H4 (cell line): Measurements from ENCODE around the gene OLFML2A. TPM values are rescaled to one million over a fixed set of nuclear protein-coding genes. Genes with fewer than 3 reads are reported as not detected.

Experiments used
- DNase-seq: peaks from one replicate; pipeline ENCODE4 v3.0.0-alpha.2; 2015; ENCODE audit warnings: low spot score
- total RNA-seq: library from RNA; depleted of rRNA; stranded (reverse); fragments of >200 nt; shearing (Covaris generic); gene quantifications from 2 replicates; pipeline ENCODE4 v1.2.3, GENCODE V29; 2014

The OLFML2A gene
- total RNA-seq, 1 experiment from 2014 or later, result 2.8 TPM

DNA sequence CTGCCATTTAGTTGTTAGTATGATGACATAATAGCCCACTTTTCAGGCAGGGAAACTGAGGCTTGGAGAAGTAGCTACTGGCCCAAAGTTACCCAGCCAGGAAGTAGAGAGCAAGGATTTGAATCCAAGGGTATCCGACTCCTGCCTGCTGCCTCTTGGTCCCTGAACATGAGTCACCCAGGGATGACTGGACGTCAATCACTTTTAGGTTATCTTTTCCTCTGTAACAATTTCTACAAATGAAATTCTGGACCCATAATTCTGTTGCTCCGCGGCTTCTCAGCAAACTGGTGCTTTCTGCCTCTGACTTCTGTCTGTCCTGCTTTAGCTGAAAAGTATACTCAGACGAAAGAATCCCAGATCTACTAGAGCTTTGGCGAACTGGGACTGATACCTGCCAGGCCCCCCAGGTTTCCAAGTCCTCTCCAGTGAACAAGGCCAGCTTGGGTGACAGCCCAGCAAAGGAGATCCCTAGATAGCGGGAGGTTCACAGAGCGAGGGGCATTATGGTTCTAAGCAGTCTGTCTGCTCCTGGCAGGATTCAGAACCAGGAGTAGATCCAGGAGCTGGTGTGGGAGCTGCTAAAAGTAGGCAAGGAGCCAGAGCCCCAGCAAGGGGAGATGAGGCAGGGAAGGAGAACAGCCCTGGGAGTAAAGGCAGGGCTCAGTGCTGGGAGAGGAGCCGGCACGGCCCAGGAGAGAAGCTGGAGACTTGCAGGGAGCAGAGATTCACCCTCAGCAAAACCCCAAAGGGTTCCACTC lies 20.6 kb downstream of the OLFML2A start:
- DNase-seq, result no peak

DNA sequence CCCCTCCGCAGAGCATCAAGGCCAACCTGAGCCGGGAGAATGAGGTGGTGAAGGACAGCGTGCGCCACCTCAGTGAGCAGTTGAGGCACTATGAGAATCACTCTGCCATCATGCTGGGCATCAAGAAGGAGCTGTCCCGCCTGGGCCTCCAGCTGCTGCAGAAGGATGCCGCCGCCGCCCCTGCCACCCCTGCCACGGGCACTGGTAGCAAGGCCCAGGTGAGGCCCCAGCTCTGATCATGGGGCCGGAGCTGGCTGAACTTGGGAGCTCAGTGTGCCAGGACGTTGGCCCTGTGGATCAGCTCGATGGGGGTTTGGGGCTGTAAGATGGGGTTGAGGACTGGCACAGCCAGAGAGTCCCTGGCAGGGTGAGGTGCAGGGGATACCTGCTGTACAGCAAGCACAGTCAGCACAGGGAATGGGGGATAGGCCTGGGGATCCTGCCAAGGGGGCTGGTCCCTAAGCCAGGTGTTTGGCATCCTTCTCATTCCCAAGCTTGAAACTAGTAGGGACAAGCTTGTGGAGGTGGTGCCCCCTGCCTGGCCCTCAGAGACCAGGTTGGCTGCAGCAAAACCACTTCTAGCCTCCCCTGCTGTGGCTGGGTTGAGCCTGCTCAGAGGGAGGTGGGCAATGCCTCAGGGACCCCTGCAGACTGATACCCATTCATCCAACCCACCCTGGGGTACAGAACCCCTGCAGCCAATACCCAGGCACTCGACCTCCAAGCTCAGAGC lies 22.5 kb downstream of the OLFML2A start:
- DNase-seq, result no peak

DNA sequence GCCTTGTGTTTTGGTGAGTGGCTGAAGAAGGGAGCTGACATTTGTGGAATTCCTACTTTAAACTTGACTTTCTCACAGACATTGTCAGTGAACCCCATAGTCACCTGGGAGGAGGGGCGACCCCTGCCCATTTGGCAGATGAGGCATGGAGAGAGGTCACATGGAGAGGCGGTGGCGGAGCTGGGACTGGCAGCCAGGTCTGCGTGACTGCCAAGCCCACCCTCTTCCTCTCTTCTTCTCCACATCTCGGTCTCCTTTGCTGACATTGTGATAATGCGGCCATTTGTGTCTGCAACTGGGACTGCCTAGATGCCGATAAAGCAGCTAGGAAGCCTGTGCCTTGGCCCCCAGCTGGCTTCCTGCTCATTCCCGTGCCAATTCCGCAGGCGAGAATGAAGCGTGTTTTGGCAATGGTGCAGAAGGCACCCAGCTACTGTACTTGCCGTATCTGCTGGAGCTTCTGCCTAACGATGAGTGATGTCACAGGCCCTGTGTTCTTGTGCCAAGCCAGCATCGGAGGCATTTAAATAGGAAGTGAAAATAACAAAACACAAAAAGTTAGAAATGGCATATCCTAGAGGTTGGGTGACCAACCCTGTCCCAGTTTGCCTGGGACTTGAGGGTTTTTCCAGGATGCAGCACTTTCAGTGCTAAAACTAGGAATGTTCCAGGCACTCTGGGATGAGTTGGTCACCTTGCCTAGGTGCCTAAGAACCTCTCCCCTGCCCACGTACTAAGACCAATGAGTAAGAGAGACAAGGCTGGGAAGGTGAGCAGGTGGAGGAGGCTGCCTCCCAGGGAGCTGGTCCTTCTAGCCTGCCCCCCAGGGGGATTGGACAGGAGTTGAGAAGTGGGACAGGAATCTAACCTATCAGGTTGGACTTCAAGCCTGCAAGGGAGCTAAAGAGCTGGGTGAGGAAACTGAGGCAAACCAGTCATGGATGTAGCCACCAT lies 23.6 kb downstream of the OLFML2A start:
- no peak for DNase-seq

GRCh38 chr9:124801356-124801755 lies 24.4 kb downstream of the OLFML2A start:
- no peak for DNase-seq

- no peak for DNase-seq
Observed at GRCh38 chr9:124802426-124802825, 25.5 kb downstream of the OLFML2A start.

DNA sequence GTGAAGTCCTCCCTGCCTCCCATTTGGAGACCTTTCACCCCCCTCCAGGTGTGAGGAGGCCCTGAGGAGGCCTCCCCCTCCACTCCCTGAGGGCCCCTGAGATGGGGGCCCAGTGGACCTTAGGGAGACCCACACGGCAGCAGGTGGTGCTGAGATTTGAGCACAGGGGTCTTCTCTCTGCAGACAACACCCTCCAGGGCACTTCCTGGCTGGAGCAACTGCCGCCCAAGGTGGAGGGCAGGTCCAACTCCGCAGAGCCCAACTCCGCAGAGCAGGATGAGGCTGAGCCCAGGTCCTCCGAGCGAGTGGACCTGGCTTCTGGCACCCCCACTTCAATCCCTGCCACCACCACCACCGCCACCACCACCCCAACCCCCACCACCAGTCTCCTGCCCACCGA lies 27.0 kb downstream of the OLFML2A start:
- DNase-seq, result no peak

DNA sequence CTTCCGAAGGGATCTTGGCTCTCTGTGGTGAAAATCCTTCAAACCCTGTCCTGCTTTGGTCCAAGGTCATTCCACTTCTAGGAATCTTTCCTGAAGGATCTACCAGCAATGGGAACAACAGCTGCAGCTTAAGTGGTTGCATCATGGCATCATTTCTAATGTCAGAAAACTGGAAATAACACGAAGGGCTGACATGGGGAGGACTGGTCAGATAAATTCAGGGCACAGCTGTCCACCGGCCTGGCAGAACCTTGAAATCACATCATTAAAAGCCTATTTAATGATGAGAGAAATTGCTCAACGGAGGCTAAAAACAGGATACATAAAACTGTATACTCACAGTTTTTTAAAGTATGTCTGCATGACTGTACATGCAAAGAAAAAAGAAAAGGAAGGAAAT lies 28.3 kb downstream of the OLFML2A start:
- no peak for DNase-seq

DNA sequence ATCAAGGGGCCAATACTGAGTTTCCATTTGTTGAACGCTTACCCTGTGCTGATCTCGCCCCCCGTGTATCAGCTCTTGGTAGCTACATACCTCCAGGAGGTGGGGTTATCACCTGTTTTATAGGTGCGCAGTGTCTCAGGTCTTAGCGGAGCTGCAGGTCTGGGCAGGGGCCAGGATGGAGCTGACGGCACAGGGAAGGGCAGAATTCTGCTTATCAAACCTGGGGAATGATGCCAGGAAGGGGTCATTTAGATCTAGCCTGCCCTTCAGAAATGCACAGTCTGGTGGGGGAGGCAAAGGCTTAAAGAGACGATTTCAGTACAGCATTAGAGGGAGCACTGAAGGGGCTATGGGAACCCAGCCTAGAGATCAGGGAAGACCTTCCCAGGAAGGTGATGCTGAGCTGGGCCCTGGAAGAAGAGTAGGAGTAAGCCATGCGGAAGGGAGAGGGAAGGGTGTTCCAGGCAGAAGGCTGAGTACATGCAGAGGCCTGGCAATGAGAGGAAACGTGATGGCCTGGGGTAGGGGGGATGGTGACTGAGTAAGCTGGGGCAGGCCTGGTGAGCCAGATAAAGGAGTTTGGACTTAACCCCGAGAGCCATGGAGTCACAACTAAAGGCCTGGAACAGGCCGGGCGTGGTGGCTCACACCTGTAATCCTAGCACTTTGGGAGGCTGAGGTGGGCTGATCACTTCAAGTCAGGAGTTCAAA lies 31.5 kb downstream of the OLFML2A start:
- no peak for DNase-seq

GRCh38 chr9:124809211-124809610 lies 32.3 kb downstream of the OLFML2A start:
- DNase-seq, result no peak

DNA sequence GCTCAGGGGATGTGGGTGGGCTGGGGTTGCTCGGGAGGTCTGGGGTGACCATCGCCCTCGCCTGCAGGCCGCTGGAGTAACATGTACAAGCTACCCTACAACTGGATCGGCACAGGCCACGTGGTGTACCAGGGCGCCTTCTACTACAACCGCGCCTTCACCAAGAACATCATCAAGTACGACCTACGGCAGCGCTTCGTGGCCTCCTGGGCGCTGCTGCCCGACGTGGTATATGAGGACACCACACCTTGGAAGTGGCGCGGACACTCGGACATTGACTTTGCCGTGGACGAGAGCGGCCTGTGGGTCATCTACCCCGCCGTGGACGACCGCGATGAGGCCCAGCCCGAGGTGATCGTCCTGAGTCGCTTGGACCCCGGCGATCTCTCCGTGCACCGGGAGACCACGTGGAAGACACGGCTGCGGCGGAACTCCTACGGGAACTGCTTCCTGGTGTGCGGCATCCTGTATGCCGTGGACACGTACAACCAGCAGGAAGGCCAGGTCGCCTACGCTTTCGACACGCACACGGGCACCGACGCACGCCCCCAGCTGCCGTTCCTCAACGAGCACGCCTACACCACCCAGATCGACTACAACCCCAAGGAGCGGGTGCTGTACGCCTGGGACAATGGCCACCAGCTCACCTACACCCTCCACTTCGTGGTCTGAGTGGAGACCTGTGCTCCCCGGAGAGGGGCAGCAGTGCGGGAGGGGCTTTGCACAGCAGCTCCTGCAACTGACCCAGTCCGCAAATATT lies 33.0 kb downstream of the OLFML2A start:
- DNase-seq, result no peak

- DNase-seq, result peak; percentile 84
Observed at GRCh38 chr9:124810663-124811355, 33.9 kb downstream of the OLFML2A start.

DNA sequence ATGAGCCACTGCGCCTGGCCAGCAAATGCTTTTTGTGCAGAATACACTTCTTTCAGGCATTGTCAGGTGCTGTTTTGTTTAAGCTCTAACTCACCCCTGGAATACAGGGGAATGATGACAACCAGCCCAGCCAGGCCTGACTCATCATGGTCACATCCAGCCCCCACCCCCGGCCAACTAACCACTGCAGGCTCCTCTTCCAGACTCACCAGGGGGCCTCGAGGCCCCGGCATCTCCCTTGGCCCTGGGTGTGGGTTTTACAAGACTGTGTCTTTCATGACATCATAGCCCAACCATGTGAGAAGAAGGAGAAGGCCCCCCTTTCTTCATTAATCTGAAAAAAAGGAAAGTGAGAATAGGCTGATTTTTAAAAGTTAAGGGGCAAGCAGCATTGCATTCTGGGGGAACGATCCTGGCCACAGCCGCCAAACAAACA lies 35.5 kb downstream of the OLFML2A start:
- peak; percentile 95 for DNase-seq

- DNase-seq, result no peak
Observed at GRCh38 chr9:124813041-124813440, 36.1 kb downstream of the OLFML2A start.

DNA sequence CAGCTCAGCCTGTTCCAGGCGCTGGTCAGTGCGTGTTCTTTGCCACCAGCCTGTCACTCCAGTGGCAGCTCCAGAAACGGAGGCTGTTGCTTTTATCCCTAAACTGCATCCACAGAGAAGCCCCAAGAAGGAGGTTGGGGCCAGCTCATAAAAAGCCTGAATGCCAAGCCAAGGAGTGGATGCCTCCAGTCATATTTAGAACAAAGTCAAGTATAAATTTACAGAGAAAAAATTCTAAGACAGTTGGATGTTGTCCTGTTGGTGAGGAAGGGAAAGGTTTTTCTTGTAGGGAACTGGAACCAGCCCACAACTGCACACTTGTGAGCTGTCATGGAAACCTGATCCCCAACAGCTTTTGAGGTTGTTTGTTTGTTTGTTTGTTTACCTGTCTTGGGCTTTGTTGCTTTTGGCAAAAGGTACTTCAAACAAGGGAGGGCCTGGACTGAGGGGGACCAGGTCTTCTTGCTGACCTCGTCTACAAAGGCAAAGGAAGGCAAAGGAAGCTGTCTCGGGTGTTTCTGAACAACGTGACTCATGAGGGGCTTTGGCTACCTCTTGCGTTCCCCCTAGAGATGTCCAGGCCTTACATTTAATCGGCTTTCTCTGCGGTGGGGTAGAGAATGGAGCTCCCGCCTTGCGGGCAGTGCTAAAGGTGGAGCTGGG lies 36.7 kb downstream of the OLFML2A start:
- no peak for DNase-seq

DNA sequence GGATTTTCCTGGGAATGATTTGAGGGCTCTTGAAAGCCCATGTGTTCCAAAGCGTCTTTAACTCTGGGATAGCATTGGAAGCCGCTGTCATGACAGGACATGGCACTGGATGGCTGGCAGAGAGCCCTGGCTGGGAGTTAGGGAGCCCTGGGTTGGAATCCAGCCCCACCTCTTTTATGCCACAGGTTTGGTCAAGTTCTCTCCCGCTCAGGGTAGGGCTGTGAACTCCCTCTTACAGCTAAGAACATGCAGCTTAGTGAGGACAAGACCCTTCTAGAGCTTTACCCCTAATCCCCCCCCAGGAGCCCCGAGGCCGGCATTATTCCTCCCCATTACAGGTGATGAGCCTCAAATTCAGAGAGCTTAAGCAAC lies 37.2 kb downstream of the OLFML2A start:
- DNase-seq, result no peak

DNA sequence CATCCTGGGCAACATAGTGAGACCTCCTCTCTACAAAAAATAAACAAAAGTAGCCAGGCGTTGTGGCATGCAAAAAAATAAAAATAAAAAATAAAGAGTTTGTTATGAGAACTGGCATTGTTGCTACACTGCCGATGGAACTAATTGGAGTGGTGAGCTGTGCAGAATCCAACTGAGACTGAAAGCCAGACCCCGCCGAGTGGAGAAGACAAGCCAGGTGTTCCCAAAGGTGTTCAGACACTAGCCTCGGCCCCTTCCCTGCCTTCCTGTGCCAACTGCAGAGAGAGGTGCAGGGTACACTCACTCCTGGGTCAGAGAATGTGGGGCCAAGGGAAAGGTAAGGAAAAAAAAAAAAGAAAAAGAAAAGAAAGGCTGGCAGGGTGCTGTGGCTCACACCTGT lies 38.7 kb downstream of the OLFML2A start:
- DNase-seq, result no peak

DNA sequence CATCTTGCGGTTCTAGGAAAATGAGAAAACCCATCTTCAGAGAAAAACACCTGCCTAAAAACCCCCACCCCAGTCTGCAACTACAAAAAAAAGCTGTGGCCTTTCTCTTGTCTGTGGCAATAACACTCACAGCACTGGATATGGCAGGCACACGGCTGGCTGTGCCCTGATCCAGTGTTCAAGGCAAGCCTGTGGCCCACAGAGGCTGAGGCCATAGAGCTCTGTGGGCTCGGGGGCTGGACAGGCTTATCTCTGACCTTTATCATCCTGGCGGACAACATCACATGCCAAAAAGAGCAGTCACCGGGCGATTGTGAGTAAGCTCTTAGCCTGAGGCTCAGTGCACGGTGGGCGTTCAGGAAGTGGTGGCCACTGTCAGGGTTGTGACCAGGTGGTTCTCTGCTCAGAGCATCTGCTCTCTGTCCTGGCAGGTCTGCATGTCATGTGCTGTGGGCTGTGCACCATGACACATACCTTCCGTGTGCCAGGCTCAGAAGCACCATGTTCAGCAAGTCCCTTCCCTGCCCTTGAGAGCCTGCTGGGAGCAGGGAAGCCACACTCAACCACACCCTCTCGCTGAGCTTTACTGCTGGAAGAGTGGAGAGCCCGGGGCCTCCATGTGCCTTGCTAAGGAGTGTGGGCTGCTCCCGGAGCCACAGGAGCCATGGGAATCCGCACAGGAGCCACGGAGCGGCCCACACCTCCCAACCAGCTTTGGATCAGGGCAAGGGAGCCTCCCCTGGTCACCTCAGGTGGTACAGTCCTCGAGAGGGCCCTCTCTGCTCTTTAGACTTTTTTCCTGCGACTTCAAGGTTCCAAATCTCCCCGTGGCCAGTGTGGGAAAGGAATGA lies 41.7 kb downstream of the OLFML2A start:
- peak; percentile 77 for DNase-seq
